ENCODE measurements around the gene TRNAU1AP. TPM values are rescaled to one million over a fixed set of nuclear protein-coding genes. Genes with fewer than 3 reads are reported as not detected.
A peak's percentile ranks its signal among the peaks of the same experiment; 100 is the strongest.
"Not testable (repeated sequence)": the region's sequence is repeated elsewhere in the genome, so short reads cannot be mapped to it uniquely, and the experiment has no call there.

TRNAU1AP gene
- total RNA-seq, 1 experiment from 2014 or later = 27.2 TPM

- Histone ChIP-seq H3K4me3 (ENCODE audit: low read length) (peak overlapping the region; percentile 81), H3K9me2 (replicated peaks; ENCODE audit: low read length) (no peaks in the 10 kb centered on the region), H3K9me3 (ENCODE audit: low read length) (no peaks in the 10 kb centered on the region), H3K4me1 (ENCODE audit: insufficient read depth, low read length) (peaks cover 30% of the 10 kb centered on the region), H3K27me3 (ENCODE audit: low read length) (no peaks in the 10 kb centered on the region), H3K79me2 (ENCODE audit: low read length) (peaks cover 62% of the 10 kb centered on the region), H4K20me1 (ENCODE audit: low read length) (peaks cover 13% of the 10 kb centered on the region; the same call in 1 of the 2 replicates), H3K9ac (ENCODE audit: low read length) (peak overlapping the region; percentile 97), H3K36me3 (ENCODE audit: low read depth, low read length) (no peaks in the 10 kb centered on the region), H2AFZ (ENCODE audit: low read length) (peak overlapping the region; percentile 10; the same call in 1 of the 2 replicates), H3K27ac (ENCODE audit: low read length) (peak overlapping the region; percentile 80), H3K4me2 (ENCODE audit: low read length) (peak overlapping the region; percentile 96), H3F3A (ENCODE audit: low read length, unreplicated experiment) (peaks cover 13% of the 10 kb centered on the region)
- DNase-seq = peak; percentile 48
- intact Hi-C loops (cut with micrococcal nuclease) = loop anchor here (1.0 to 5.0 kb wide), 2 partner anchors 63 to 83 kb away; no protein-coding TSS in a partner anchor
- CTCF ChIA-PET = interaction anchor here (0.5 to 0.7 kb wide), 3 partner anchors 30 to 125 kb away, joined by 3 to 7 read pairs (median 4); no protein-coding TSS in a partner anchor
- POLR2A ChIA-PET (ENCODE audit: unreplicated experiment) = interaction anchor here (0.6 kb wide), 1 partner anchor 76 kb away, joined by 3 read pairs; no protein-coding TSS in a partner anchor
- BruUV-seq (replicated peaks) = TSS peak; percentile 43
- ATAC-seq = no peak
- TF ChIP-seq, protein P1, sequence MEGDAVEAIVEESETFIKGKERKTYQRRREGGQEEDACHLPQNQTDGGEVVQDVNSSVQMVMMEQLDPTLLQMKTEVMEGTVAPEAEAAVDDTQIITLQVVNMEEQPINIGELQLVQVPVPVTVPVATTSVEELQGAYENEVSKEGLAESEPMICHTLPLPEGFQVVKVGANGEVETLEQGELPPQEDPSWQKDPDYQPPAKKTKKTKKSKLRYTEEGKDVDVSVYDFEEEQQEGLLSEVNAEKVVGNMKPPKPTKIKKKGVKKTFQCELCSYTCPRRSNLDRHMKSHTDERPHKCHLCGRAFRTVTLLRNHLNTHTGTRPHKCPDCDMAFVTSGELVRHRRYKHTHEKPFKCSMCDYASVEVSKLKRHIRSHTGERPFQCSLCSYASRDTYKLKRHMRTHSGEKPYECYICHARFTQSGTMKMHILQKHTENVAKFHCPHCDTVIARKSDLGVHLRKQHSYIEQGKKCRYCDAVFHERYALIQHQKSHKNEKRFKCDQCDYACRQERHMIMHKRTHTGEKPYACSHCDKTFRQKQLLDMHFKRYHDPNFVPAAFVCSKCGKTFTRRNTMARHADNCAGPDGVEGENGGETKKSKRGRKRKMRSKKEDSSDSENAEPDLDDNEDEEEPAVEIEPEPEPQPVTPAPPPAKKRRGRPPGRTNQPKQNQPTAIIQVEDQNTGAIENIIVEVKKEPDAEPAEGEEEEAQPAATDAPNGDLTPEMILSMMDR (conservative IDR thresholded peaks at IDR 0.05; ENCODE audit: low read depth, low read length) = no peak
- no peak for TF ChIP-seq EZH2phosphoT487 (IDR thresholded peaks at IDR 0.05; ENCODE audit: borderline replicate concordance, low read length)
- no peak for TF ChIP-seq EZH2 (IDR thresholded peaks at IDR 0.05; ENCODE audit: low read length, unreplicated experiment)
These were observed 34.0 kb upstream of the TRNAU1AP start for GRCh38 chr1:28518745-28519341.

DNA sequence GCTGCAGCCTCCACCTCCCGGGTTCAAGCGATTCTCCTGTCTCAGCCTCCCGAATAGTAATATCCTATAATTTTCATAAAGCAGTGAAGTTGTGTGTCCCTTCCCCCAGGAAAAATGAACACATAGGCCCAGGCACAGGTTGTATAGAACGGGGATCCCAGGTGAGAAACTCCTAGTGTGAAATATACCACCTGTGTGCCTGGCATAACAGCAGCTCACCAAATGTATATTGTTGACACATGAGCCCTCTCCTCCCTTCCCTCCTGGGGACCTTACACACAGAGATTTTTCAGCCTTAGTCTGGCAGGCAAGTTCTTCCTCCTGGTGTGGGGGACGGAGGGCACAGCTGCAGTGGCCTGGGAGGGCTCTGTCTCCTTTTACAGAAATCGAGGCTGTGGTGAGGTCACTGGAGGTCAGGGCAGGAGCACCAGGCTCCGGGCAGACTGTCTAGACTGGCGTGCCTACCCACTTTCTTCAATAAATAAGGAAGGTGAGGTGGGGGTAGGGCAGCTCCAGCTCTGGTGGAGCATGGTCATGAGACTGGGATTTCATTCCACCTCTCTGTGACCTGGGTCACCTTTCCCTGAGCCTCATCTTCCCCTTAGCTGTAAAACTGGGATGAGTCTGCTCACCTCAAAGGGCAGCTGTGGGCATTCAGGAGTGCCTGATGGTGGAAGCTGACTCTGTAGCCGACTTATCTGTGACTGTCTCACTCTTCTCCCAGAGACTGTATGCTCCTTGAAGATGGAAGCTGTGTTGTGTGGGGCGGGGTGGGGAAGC is 32.7 kb upstream of the TRNAU1AP start:
- DNase-seq = no peak
- POLR2A ChIA-PET (ENCODE audit: unreplicated experiment) = no interaction called here
- Histone ChIP-seq H2AFZ (ENCODE audit: low read length) (no peak overlapping the region), H3K27me3 (ENCODE audit: low read length) (no peaks in the 10 kb centered on the region), H3K4me3 (ENCODE audit: low read length) (peak overlapping the region; percentile 14; the same call in 1 of the 2 replicates), H3K79me2 (ENCODE audit: low read length) (peaks cover 74% of the 10 kb centered on the region), H4K20me1 (ENCODE audit: low read length) (peaks cover 13% of the 10 kb centered on the region; the same call in 1 of the 2 replicates), H3K9me2 (replicated peaks; ENCODE audit: low read length) (no peaks in the 10 kb centered on the region), H3K9me3 (ENCODE audit: low read length) (no peaks in the 10 kb centered on the region), H3F3A (ENCODE audit: low read length, unreplicated experiment) (peaks cover 13% of the 10 kb centered on the region), H3K4me2 (ENCODE audit: low read length) (peak overlapping the region; percentile 96), H3K9ac (ENCODE audit: low read length) (no peak overlapping the region), H3K4me1 (ENCODE audit: insufficient read depth, low read length) (peaks cover 37% of the 10 kb centered on the region), H3K36me3 (ENCODE audit: low read depth, low read length) (peaks cover 7% of the 10 kb centered on the region), H3K27ac (ENCODE audit: low read length) (no peak overlapping the region)
- no peak for ATAC-seq
- TF ChIP-seq EZH2 (IDR thresholded peaks at IDR 0.05; ENCODE audit: low read length, unreplicated experiment) (no peak), EZH2phosphoT487 (IDR thresholded peaks at IDR 0.05; ENCODE audit: borderline replicate concordance, low read length) (no peak)
- TF ChIP-seq, protein P1 (conservative IDR thresholded peaks at IDR 0.05; ENCODE audit: low read depth, low read length) = no peak
- intact Hi-C loops (cut with micrococcal nuclease) = loop anchor here (5.0 kb wide), 1 partner anchor 62 kb away; no protein-coding TSS in a partner anchor
- CTCF ChIA-PET = interaction anchor here (0.7 kb wide), 1 partner anchor 29 kb away, joined by 7 read pairs; no protein-coding TSS in a partner anchor
- BruUV-seq (replicated peaks) = no TSS peak

DNA sequence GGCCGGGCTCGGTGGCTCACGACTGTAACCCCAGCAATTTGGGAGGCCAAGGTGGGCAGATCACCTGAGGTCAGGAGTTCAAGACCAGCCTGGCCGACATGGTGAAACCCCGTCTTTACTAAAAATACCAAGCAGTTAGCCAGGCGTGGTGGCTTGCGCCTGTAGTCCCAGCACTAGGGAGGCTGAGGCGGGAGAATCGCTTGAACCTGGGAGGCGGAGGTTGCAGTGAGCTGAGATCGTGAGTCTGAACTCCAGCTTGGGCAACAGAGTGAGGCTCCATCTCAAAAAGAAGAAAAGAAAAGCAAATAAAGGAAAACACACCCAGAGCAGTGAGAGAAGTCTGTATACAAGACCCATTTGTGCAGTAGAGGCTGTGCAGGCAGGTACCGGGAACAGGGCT is 32.1 kb upstream of the TRNAU1AP start:
- H2AFZ ChIP-seq (ENCODE audit: low read length); H3K27me3 ChIP-seq (ENCODE audit: low read length); intact Hi-C loops (cut with micrococcal nuclease); BruUV-seq (replicated peaks); H3K27ac ChIP-seq (ENCODE audit: low read length); H3K4me2 ChIP-seq (ENCODE audit: low read length); POLR2A ChIA-PET (ENCODE audit: unreplicated experiment); H3K9me3 ChIP-seq (ENCODE audit: low read length); H3K9me2 ChIP-seq (replicated peaks; ENCODE audit: low read length); H3K4me3 ChIP-seq (ENCODE audit: low read length); H3K36me3 ChIP-seq (ENCODE audit: low read depth, low read length); DNase-seq; ATAC-seq; CTCF ChIA-PET; H3K9ac ChIP-seq (ENCODE audit: low read length): not testable (repeated sequence)
- Histone ChIP-seq H3K4me1 (ENCODE audit: insufficient read depth, low read length) (peaks cover 43% of the 10 kb centered on the region), H3K79me2 (ENCODE audit: low read length) (peaks cover 81% of the 10 kb centered on the region), H3F3A (ENCODE audit: low read length, unreplicated experiment) (peaks cover 13% of the 10 kb centered on the region), H4K20me1 (ENCODE audit: low read length) (peaks cover 13% of the 10 kb centered on the region; the same call in 1 of the 2 replicates)
